ENCODE data around the gene ZNF24.

Gene ZNF24

DNA sequence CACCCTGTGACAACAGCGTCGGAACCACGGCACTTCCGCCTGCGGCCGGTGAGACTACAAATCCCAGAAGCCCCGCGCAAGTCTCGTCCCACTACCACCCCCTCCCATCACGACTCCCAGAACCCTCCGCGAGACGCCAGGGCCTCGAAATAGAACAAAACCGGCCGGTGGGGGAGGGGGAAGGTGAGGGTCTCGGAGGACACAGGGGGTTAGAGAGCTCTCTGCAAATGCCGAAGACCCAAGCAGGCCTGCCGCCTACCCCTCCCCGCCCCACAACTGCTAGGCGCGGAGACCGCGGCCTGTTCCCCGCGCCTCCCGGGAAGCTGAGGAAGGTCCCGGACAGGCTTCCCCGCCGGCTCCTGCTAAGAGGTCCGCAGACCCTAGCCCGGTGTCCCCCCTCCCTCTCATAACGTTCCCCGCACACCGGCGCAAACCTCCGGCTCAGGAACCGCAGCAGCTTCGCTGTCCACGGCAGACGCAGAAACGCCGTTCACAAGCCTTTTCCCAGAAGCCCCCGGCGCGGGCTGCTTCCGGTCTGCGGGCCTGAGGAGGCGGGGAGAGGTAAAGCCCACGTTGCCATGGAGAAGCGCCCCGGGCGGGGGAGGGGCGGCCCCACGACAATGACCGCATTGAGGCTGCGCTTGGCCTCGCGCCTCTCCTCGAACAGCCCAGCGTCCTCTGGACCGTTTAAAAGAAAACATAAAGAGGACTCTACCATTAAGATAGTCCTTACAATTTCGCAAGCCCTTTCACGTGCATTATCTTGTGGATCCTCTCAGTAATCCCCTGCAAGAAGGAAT, at the start of gene ZNF24:
Gene ZNF24 (minus strand): TSS at position 485 of the 800 bp plus-strand sequence. CDS start 3,770 bp downstream, outside the sequence.
- DNase-seq (ENCODE audit: extremely low read depth in 1 of 2, low read depth in 1 of 2) = peak; percentile 84 to 90

GRCh38 chr18:35393716-35394115, 49.5 kb upstream of the ZNF24 start:
- no peak for DNase-seq (ENCODE audit: extremely low read depth in 1 of 2, low read depth in 1 of 2)

GRCh38 chr18:35392375-35392774, 48.2 kb upstream of the ZNF24 start:
- no peak for DNase-seq (ENCODE audit: extremely low read depth in 1 of 2, low read depth in 1 of 2)

DNA sequence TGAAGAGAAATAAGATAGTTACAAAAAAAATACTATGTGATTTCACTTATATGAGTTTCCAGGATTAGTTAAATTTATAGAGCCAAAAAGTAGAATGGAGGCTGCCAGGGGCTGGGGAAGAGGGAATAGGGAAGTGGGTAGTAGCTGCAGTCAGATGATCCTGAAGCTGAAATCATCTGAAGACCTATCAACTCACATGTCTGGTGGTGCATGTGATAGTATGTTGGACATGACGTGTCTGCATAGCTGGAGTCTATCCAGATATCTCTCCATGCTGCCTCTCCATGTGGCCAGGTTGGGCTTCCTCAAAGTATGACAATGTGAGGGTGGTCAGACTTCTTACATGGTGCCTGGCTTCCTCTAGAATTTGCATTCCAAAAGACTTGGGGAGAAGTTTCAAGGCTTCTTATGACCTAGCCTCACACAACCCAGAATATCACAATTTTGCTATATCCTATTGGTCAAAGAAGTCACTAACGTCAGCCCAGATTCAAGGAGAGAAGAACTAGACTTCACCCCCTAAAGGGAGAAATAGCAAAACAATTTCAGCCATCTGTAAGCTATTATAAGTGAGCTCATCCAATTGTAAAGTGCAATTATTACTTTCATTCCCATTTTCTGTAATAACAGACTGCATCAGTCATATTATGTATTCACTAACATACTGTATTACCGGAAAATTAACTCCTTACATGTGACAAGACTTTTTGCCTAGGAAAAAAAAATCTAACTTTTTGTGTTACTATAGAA, 46.9 kb upstream of the ZNF24 start:
- no peak for DNase-seq (ENCODE audit: extremely low read depth in 1 of 2, low read depth in 1 of 2)

GRCh38 chr18:35389095-35389618, 44.9 kb upstream of the ZNF24 start:
- DNase-seq (ENCODE audit: extremely low read depth in 1 of 2, low read depth in 1 of 2) = no peak

GRCh38 chr18:35387152-35387571, 42.9 kb upstream of the ZNF24 start:
- no peak for DNase-seq (ENCODE audit: extremely low read depth in 1 of 2, low read depth in 1 of 2)

GRCh38 chr18:35386600-35387100, 42.4 kb upstream of the ZNF24 start:
- peak in 1 of 2 donors; percentile 31 for DNase-seq (ENCODE audit: extremely low read depth in 1 of 2, low read depth in 1 of 2)

- no peak for DNase-seq (ENCODE audit: extremely low read depth in 1 of 2, low read depth in 1 of 2)
Measured at GRCh38 chr18:35383136-35383535, 38.9 kb upstream of the ZNF24 start.

- DNase-seq (ENCODE audit: extremely low read depth in 1 of 2, low read depth in 1 of 2) = no peak
Measured at GRCh38 chr18:35379421-35379820, 35.2 kb upstream of the ZNF24 start.

GRCh38 chr18:35378574-35378896, 34.3 kb upstream of the ZNF24 start:
- no peak for DNase-seq (ENCODE audit: extremely low read depth in 1 of 2, low read depth in 1 of 2)

GRCh38 chr18:35377875-35378573, 33.8 kb upstream of the ZNF24 start:
- no peak for DNase-seq (ENCODE audit: extremely low read depth in 1 of 2, low read depth in 1 of 2)

GRCh38 chr18:35376742-35377695, 32.8 kb upstream of the ZNF24 start, which contains the start of gene ZNF396:
ZNF396 (minus strand) TSS chr18:35377337; CDS start chr18:35374292, 3,045 bp downstream.
- DNase-seq (ENCODE audit: extremely low read depth in 1 of 2, low read depth in 1 of 2) = peak; percentile 39 to 57

DNA sequence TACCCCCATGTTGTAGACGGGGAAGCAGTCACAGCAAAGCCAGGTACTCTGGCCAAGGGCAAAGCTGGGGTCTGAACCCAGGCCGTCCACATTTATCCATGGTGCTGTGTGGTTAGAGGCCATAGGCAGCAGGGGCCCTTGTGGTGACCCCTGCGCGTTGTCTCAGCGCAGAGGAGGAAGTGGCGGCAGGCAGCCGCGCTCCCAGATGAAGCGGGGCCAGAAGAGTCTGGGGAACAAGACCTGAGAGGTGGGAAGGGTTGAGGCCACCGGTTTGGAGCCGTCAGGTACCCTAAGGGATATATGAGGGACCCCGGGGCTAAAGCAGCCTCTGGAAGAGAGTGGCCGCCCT, 32.1 kb upstream of the ZNF24 start:
- DNase-seq (ENCODE audit: extremely low read depth in 1 of 2, low read depth in 1 of 2) = no peak

- DNase-seq (ENCODE audit: extremely low read depth in 1 of 2, low read depth in 1 of 2) = no peak
Measured at GRCh38 chr18:35374708-35375107, 30.5 kb upstream of the ZNF24 start.

GRCh38 chr18:35371412-35372195, 27.4 kb upstream of the ZNF24 start:
- DNase-seq (ENCODE audit: extremely low read depth in 1 of 2, low read depth in 1 of 2) = no peak

GRCh38 chr18:35369126-35369525, 24.9 kb upstream of the ZNF24 start:
- no peak for DNase-seq (ENCODE audit: extremely low read depth in 1 of 2, low read depth in 1 of 2)

- DNase-seq (ENCODE audit: extremely low read depth in 1 of 2, low read depth in 1 of 2) = no peak
Measured at GRCh38 chr18:35368595-35368994, 24.4 kb upstream of the ZNF24 start.

DNA sequence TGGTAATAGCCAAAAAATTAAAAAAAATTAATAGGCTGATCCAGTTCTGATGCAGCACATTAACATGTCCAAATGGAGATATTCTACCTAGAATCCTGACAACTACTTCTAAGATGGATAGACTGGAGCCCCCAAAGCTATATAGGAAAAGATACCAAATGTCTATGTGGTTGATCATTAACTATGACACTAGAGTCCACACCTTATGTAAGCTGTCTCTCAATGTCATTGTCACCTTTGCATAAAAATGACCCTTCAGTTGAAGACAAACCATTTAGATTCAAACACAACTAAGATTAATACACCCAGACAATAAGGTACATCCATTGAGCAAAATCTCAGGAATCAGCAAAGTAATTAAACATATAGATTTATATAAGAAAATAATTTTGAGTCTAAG, 18.3 kb upstream of the ZNF24 start:
- DNase-seq (ENCODE audit: extremely low read depth in 1 of 2, low read depth in 1 of 2) = no peak

Measured in stimulated activated CD8-positive, alpha-beta memory T cell treated with anti-CD3 and anti-CD28 coated beads, Interleukin-7, amount 100 ng/mL, for 48 hours (primary cell).